Activated T-cell treated with anti-CD3 and anti-CD28 coated beads for 4 hours (primary cell): Measurements from ENCODE around the gene RIPOR2.
"Not testable (repeated sequence)": the region's sequence is repeated elsewhere in the genome, so short reads cannot be mapped to it uniquely, and the experiment has no call there.

Experiments
- DNase-seq: peaks from one replicate; pipeline ENCODE4 v3.0.0-alpha.2; 2020

The RIPOR2 gene

GRCh38 chr6:24902782-24903181 lies 33.0 kb downstream of the RIPOR2 start:
- no peak for DNase-seq

- no peak for DNase-seq
Observed at GRCh38 chr6:24901698-24902328, 33.9 kb downstream of the RIPOR2 start.

GRCh38 chr6:24900917-24901697 lies 34.7 kb downstream of the RIPOR2 start:
- DNase-seq, result no peak

- no peak for DNase-seq
Observed at GRCh38 chr6:24899997-24900325, 35.8 kb downstream of the RIPOR2 start.

GRCh38 chr6:24899136-24899996 lies 36.4 kb downstream of the RIPOR2 start:
- no peak for DNase-seq

GRCh38 chr6:24898676-24899075 lies 37.1 kb downstream of the RIPOR2 start:
- DNase-seq, result no peak

- DNase-seq, result no peak
Observed at GRCh38 chr6:24897186-24897585, 38.6 kb downstream of the RIPOR2 start.

GRCh38 chr6:24893342-24893850 lies 42.4 kb downstream of the RIPOR2 start:
- no peak for DNase-seq

GRCh38 chr6:24891004-24891403 lies 44.8 kb downstream of the RIPOR2 start:
- no peak for DNase-seq

GRCh38 chr6:24890471-24890870 lies 45.3 kb downstream of the RIPOR2 start:
- DNase-seq, result no peak

- no peak for DNase-seq
Observed at GRCh38 chr6:24888715-24889370, 46.9 kb downstream of the RIPOR2 start.

- no peak for DNase-seq
Observed at GRCh38 chr6:24887545-24888140, 48.1 kb downstream of the RIPOR2 start.

GRCh38 chr6:24883618-24884017 lies 52.1 kb downstream of the RIPOR2 start:
- DNase-seq, result peak; percentile 24

GRCh38 chr6:24882835-24883555 lies 52.8 kb downstream of the RIPOR2 start:
- no peak for DNase-seq

- DNase-seq, result no peak
Observed at GRCh38 chr6:24882295-24882694, 53.5 kb downstream of the RIPOR2 start.

- no peak for DNase-seq
Observed at GRCh38 chr6:24881376-24881775, 54.4 kb downstream of the RIPOR2 start.

- no peak for DNase-seq
Observed at GRCh38 chr6:24880451-24880850, 55.3 kb downstream of the RIPOR2 start.

GRCh38 chr6:24879351-24879750 lies 56.4 kb downstream of the RIPOR2 start:
- DNase-seq, result no peak

- DNase-seq, result not testable (repeated sequence)
Observed at GRCh38 chr6:24877747-24878146, 58.0 kb downstream of the RIPOR2 start.

GRCh38 chr6:24876499-24877465 lies 59.0 kb downstream of the RIPOR2 start:
- DNase-seq, result no peak

GRCh38 chr6:24875534-24875901 lies 60.2 kb downstream of the RIPOR2 start:
- no peak for DNase-seq
